ENCODE data around the gene ZBTB7C. TPM values are rescaled to one million over a fixed set of nuclear protein-coding genes. Genes with fewer than 3 reads are reported as not detected.
"Not testable (repeated sequence)": the region's sequence is repeated elsewhere in the genome, so short reads cannot be mapped to it uniquely, and the experiment has no call there.

The ZBTB7C gene
- total RNA-seq, 3 donors from 2014 or later, result 0.05 to 0.29 TPM; not detected in 1

DNA sequence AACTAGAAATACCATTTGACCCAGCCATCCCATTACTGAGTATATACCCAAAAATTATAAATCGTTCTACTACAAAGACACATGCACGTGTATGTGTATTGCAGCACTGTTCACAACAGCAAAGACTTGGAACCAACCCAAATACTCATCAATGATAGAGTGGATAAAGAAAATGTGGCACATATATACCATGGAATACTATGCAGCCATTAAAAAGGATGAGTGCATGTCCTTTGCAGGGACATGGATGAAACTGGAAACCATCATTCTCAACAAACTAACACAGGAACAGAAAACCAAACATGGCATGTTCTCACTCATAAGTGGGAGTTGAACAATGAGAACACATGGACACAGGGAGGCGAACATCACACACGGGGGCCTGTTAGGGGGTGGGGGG, 25.2 kb upstream of the ZBTB7C start:
- not testable (repeated sequence) for H3K4me1 Mint-ChIP-seq (ENCODE audit: low read depth); DNase-seq; H3K9me3 Mint-ChIP-seq; ATAC-seq; H3K4me3 Mint-ChIP-seq; H3K36me3 Mint-ChIP-seq (ENCODE audit: insufficient read depth)
- peaks cover 26% of the 10 kb centered on the region for H3K27me3 Mint-ChIP-seq (ENCODE audit: low read depth)

DNA sequence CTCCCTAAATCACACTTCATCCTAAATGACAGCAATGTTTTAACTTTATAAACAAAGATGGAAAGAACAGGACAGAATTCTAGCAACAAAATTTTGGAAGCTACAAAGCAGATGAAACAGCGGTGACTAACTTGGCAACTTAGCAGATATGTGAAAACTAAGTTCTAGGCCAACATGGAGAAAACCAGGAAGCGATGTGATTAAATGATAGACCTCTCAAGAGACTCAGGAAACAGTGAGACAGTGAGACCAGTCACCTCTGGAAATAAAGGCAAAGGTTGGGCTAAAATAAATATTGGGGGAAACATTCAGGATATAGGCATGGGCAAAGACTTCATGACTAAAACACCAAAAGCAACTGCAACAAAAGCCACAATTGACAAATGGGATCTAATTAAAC, 24.4 kb upstream of the ZBTB7C start:
- no peaks in the 10 kb centered on the region for H3K36me3 Mint-ChIP-seq (ENCODE audit: insufficient read depth)
- H3K4me3 Mint-ChIP-seq, result no peak overlapping the region
- DNase-seq, result no peak
- no peaks in the 10 kb centered on the region for H3K9me3 Mint-ChIP-seq
- H3K27me3 Mint-ChIP-seq (ENCODE audit: low read depth), result peaks cover 27% of the 10 kb centered on the region
- no peaks in the 10 kb centered on the region for H3K4me1 Mint-ChIP-seq (ENCODE audit: low read depth)
- no peak for ATAC-seq

DNA sequence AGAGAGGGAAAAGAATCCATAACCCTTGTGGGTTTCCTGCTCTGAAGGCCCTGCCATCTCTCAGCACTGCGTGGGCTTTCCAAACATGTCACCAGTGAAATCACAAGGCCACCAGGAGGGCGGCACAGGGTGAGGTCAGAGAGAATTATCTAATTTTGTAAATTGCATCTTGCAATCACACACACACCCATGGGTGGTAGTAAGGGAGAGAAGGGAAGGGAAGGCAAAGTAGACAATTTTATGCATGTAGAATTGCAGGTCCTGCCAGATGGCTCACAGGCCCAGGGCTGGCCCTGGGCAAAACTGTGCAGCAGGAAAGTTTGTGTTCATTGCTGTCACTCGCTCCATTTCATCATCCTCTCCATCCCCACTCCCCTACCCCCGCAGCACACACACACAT, 21.0 kb upstream of the ZBTB7C start:
- Mint-ChIP-seq H3K27me3 (ENCODE audit: low read depth) (peaks cover 30% of the 10 kb centered on the region), H3K4me1 (ENCODE audit: low read depth) (no peaks in the 10 kb centered on the region), H3K36me3 (ENCODE audit: insufficient read depth) (no peaks in the 10 kb centered on the region), H3K9me3 (no peaks in the 10 kb centered on the region), H3K4me3 (no peak overlapping the region)
- ATAC-seq (no peak), DNase-seq (no peak)

GRCh38 chr18:48428475-48429177, 19.4 kb upstream of the ZBTB7C start:
- H3K36me3 Mint-ChIP-seq (ENCODE audit: insufficient read depth), result no peaks in the 10 kb centered on the region
- H3K4me3 Mint-ChIP-seq, result no peak overlapping the region
- no peaks in the 10 kb centered on the region for H3K9me3 Mint-ChIP-seq
- DNase-seq, result no peak
- no peaks in the 10 kb centered on the region for H3K4me1 Mint-ChIP-seq (ENCODE audit: low read depth)
- peaks cover 34% of the 10 kb centered on the region for H3K27me3 Mint-ChIP-seq (ENCODE audit: low read depth)
- no peak for ATAC-seq

DNA sequence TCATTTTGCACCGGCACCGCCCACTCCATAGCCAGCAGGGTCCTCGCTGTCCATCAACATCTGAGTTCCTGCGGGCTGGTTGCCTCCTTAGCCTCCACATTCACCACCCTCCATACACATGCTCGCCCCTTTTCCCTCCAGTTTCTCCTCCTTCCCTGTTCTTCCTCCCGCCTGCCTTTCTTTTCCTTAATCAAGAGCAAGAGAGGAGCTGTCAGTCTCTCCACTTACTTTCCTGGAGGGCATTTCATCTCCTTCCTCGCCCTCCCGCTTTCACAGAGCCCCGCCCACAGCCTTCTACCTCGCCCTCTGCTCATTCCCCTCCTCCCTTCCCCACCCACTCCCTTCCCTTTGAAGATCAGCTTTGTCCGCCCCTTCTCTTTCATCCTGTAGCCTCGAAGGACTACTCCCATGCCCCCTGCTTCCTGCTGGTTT, 13.8 kb upstream of the ZBTB7C start:
- DNase-seq (no peak), ATAC-seq (no peak)
- Mint-ChIP-seq H3K36me3 (ENCODE audit: insufficient read depth) (no peaks in the 10 kb centered on the region), H3K4me1 (ENCODE audit: low read depth) (no peaks in the 10 kb centered on the region), H3K27me3 (ENCODE audit: low read depth) (peaks cover 40% of the 10 kb centered on the region), H3K9me3 (no peaks in the 10 kb centered on the region), H3K4me3 (no peak overlapping the region)

GRCh38 chr18:48419277-48420022, 10.3 kb upstream of the ZBTB7C start:
- Mint-ChIP-seq H3K36me3 (ENCODE audit: insufficient read depth) (no peaks in the 10 kb centered on the region), H3K9me3 (no peaks in the 10 kb centered on the region), H3K4me3 (no peak overlapping the region), H3K4me1 (ENCODE audit: low read depth) (no peaks in the 10 kb centered on the region), H3K27me3 (ENCODE audit: low read depth) (peaks cover 58% of the 10 kb centered on the region)
- ATAC-seq, result no peak
- no peak for DNase-seq

- Mint-ChIP-seq H3K9me3 (peaks cover 2% of the 10 kb centered on the region), H3K4me3 (no peak overlapping the region), H3K36me3 (ENCODE audit: insufficient read depth) (no peaks in the 10 kb centered on the region), H3K4me1 (ENCODE audit: low read depth) (no peaks in the 10 kb centered on the region), H3K27me3 (ENCODE audit: low read depth) (peaks cover 60% of the 10 kb centered on the region)
- DNase-seq (no peak), ATAC-seq (no peak)
These were observed 9.5 kb upstream of the ZBTB7C start for GRCh38 chr18:48418539-48419276.

GRCh38 chr18:48417985-48418384, 8.8 kb upstream of the ZBTB7C start:
- ATAC-seq (no peak), DNase-seq (no peak)
- Mint-ChIP-seq H3K4me3 (no peak overlapping the region), H3K27me3 (ENCODE audit: low read depth) (peaks cover 63% of the 10 kb centered on the region), H3K9me3 (peaks cover 8% of the 10 kb centered on the region), H3K36me3 (ENCODE audit: insufficient read depth) (no peaks in the 10 kb centered on the region), H3K4me1 (ENCODE audit: low read depth) (no peaks in the 10 kb centered on the region)

GRCh38 chr18:48413342-48413741, 4.2 kb upstream of the ZBTB7C start:
- Mint-ChIP-seq H3K4me3 (no peak overlapping the region), H3K4me1 (ENCODE audit: low read depth) (peaks cover 4% of the 10 kb centered on the region), H3K9me3 (peaks cover 8% of the 10 kb centered on the region), H3K27me3 (ENCODE audit: low read depth) (peaks cover 69% of the 10 kb centered on the region), H3K36me3 (ENCODE audit: insufficient read depth) (no peaks in the 10 kb centered on the region)
- ATAC-seq (no peak), DNase-seq (no peak)

GRCh38 chr18:48412339-48412929, 3.3 kb upstream of the ZBTB7C start:
- H3K27me3 Mint-ChIP-seq (ENCODE audit: low read depth), result peaks cover 71% of the 10 kb centered on the region
- H3K4me3 Mint-ChIP-seq, result no peak overlapping the region
- DNase-seq (no peak), ATAC-seq (no peak)
- H3K4me1 Mint-ChIP-seq (ENCODE audit: low read depth), result peaks cover 10% of the 10 kb centered on the region
- peaks cover 8% of the 10 kb centered on the region for H3K9me3 Mint-ChIP-seq
- H3K36me3 Mint-ChIP-seq (ENCODE audit: insufficient read depth), result no peaks in the 10 kb centered on the region

DNA sequence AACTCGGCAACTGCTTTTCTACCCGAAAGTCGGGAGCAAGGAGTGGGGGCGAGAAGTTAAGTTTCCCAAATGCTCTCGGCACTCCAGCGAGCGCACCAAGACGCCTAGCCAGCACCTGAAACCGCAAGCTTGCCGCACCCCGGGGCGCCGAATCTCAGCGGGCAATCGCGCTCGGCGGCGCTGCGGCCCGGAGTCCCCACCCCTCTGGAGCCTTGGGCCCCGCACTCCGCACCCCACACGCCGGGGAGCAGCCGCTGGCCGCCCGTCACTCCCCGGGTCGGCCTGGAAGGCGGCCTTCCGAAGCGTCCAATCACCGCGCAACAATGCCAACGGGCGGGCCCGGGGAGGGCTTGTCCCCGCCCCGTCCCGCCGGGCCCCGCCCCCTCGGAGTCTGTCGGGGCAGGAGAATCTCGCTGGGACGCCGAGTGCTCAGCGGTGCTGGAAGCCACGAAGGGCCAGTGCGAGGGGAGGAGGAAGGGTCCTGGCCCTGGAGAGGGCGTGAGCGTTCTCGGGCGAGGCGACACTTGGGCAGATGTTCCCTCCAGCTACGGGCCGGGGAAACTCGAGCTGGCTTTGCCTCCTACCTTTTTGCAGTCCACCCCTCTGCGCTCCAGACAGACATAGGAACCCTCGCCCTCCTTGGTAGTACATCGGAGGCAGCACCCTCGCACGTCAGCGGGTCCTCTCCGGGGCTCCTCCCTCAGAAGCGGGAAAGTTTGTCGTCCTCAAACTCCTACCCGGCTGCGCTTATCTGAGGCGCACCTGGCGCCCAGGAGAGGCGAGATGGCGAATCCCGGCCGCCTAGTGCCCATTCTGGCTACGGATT, 1.1 kb upstream of the ZBTB7C start:
- H3K36me3 Mint-ChIP-seq (ENCODE audit: insufficient read depth), result no peaks in the 10 kb centered on the region
- peak; percentile 92 for ATAC-seq
- H3K9me3 Mint-ChIP-seq, result peaks cover 8% of the 10 kb centered on the region
- H3K4me3 Mint-ChIP-seq, result peak overlapping the region; percentile 63
- peaks cover 72% of the 10 kb centered on the region for H3K27me3 Mint-ChIP-seq (ENCODE audit: low read depth)
- H3K4me1 Mint-ChIP-seq (ENCODE audit: low read depth), result peaks cover 10% of the 10 kb centered on the region
- DNase-seq, result peak; percentile 45

- ATAC-seq, result peak; percentile 19 to 20
- peaks cover 8% of the 10 kb centered on the region for H3K9me3 Mint-ChIP-seq
- peak overlapping the region; percentile 63 for H3K4me3 Mint-ChIP-seq
- H3K36me3 Mint-ChIP-seq (ENCODE audit: insufficient read depth), result no peaks in the 10 kb centered on the region
- no peak for DNase-seq
- peaks cover 72% of the 10 kb centered on the region for H3K27me3 Mint-ChIP-seq (ENCODE audit: low read depth)
- H3K4me1 Mint-ChIP-seq (ENCODE audit: low read depth), result peaks cover 10% of the 10 kb centered on the region
These were observed 460 bp upstream of the ZBTB7C start for GRCh38 chr18:48409591-48410094.

- H3K36me3 Mint-ChIP-seq (ENCODE audit: insufficient read depth), result no peaks in the 10 kb centered on the region
- ATAC-seq (no peak), DNase-seq (no peak)
- peaks cover 66% of the 10 kb centered on the region for H3K27me3 Mint-ChIP-seq (ENCODE audit: low read depth)
- peak overlapping the region; percentile 75 for H3K4me3 Mint-ChIP-seq
- H3K9me3 Mint-ChIP-seq, result peaks cover under 1% of the 10 kb centered on the region
- peaks cover 10% of the 10 kb centered on the region for H3K4me1 Mint-ChIP-seq (ENCODE audit: low read depth)
These were observed 964 bp downstream of the ZBTB7C start for GRCh38 chr18:48408111-48408726.
